Putamen (tissue), 1 donor: Measurements from ENCODE around the gene PPM1B.
A peak's percentile ranks its signal among the peaks of the same experiment; 100 is the strongest.
"Not testable (repeated sequence)": the region's sequence is repeated elsewhere in the genome, so short reads cannot be mapped to it uniquely, and the experiment has no call there.

ENCODE experiments used
- DNase-seq: peaks from one replicate; pipeline ENCODE4 v3.0.0-alpha.2; 2016; ENCODE audit warnings: low spot score

PPM1B gene

GRCh38 chr2:44163777-44164176, 4.9 kb upstream of the PPM1B start:
- no peak for DNase-seq

GRCh38 chr2:44164617-44165016, 4.1 kb upstream of the PPM1B start:
- DNase-seq, result no peak

GRCh38 chr2:44166096-44166495, 2.6 kb upstream of the PPM1B start:
- no peak for DNase-seq

GRCh38 chr2:44167311-44167907, 1.3 kb upstream of the PPM1B start:
- DNase-seq, result no peak

- peak; percentile 100 for DNase-seq
Observed at GRCh38 chr2:44167908-44168680, 581 bp upstream of the PPM1B start.

- peak; percentile 49 for DNase-seq
Observed at GRCh38 chr2:44169155-44169898, 652 bp downstream of the PPM1B start.

GRCh38 chr2:44170311-44170717, 1.6 kb downstream of the PPM1B start:
- DNase-seq, result no peak

GRCh38 chr2:44171018-44171417, 2.3 kb downstream of the PPM1B start:
- DNase-seq, result no peak

GRCh38 chr2:44171442-44171841, 2.8 kb downstream of the PPM1B start:
- DNase-seq, result not testable (repeated sequence)

- DNase-seq, result no peak
Observed at GRCh38 chr2:44172576-44172975, 3.9 kb downstream of the PPM1B start.

- DNase-seq, result no peak
Observed at GRCh38 chr2:44178950-44179349, 10.3 kb downstream of the PPM1B start.

- DNase-seq, result no peak
Observed at GRCh38 chr2:44181648-44182047, 13.0 kb downstream of the PPM1B start.

GRCh38 chr2:44184106-44184505, 15.4 kb downstream of the PPM1B start:
- no peak for DNase-seq

GRCh38 chr2:44186810-44187209, 18.1 kb downstream of the PPM1B start:
- no peak for DNase-seq

GRCh38 chr2:44187251-44187650, 18.6 kb downstream of the PPM1B start:
- DNase-seq, result no peak

GRCh38 chr2:44188696-44189095, 20.0 kb downstream of the PPM1B start:
- DNase-seq, result no peak

- no peak for DNase-seq
Observed at GRCh38 chr2:44189104-44189503, 20.4 kb downstream of the PPM1B start.

GRCh38 chr2:44190526-44190925, 21.9 kb downstream of the PPM1B start:
- DNase-seq, result no peak

GRCh38 chr2:44191739-44192138, 23.1 kb downstream of the PPM1B start:
- DNase-seq, result no peak

GRCh38 chr2:44192646-44193045, 24.0 kb downstream of the PPM1B start:
- DNase-seq, result no peak

- no peak for DNase-seq
Observed at GRCh38 chr2:44195714-44196113, 27.0 kb downstream of the PPM1B start.

- no peak for DNase-seq
Observed at GRCh38 chr2:44197816-44198215, 29.1 kb downstream of the PPM1B start.

GRCh38 chr2:44200011-44200410, 31.3 kb downstream of the PPM1B start:
- no peak for DNase-seq
